ENCODE results near the gene TXNL4B.
A peak's percentile ranks its signal among the peaks of the same experiment; 100 is the strongest.
"Not testable (repeated sequence)": the region's sequence is repeated elsewhere in the genome, so short reads cannot be mapped to it uniquely, and the experiment has no call there.

Gene TXNL4B

GRCh38 chr16:72072514-72073342, 20.7 kb downstream of the TXNL4B start:
- DNase-seq = peak; percentile 28

GRCh38 chr16:72068930-72069329, 24.5 kb downstream of the TXNL4B start:
- DNase-seq = no peak

DNA sequence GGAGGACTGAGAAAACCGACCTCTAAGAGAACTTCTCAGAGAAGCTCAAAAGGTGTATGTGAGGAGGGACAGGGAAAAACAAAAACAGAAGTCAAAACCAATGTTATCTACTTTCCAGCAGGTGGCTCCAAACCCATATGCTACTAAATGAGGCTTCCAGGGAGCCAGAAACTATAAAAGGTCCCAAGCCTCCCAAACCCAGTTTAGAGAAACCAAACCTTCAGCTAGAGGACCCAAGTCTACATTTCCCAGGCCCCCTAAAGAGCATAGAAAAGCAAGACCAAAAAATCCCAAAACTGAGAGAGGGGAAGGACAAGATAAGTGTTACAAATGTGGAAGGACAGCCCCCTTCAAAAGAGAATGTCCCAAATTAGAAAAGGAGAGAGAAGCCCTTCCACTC, 26.7 kb downstream of the TXNL4B start:
- DNase-seq = peak; percentile 18

- no peak for DNase-seq
Measured at GRCh38 chr16:72064361-72064894, 29.0 kb downstream of the TXNL4B start.

- no peak for DNase-seq
Measured at GRCh38 chr16:72061564-72061963, 31.9 kb downstream of the TXNL4B start.

DNA sequence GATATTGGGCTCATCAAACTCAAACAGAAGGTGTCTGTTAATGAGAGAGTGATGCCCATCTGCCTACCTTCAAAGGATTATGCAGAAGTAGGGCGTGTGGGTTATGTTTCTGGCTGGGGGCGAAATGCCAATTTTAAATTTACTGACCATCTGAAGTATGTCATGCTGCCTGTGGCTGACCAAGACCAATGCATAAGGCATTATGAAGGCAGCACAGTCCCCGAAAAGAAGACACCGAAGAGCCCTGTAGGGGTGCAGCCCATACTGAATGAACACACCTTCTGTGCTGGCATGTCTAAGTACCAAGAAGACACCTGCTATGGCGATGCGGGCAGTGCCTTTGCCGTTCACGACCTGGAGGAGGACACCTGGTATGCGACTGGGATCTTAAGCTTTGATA, 33.0 kb downstream of the TXNL4B start:
- DNase-seq = no peak

DNA sequence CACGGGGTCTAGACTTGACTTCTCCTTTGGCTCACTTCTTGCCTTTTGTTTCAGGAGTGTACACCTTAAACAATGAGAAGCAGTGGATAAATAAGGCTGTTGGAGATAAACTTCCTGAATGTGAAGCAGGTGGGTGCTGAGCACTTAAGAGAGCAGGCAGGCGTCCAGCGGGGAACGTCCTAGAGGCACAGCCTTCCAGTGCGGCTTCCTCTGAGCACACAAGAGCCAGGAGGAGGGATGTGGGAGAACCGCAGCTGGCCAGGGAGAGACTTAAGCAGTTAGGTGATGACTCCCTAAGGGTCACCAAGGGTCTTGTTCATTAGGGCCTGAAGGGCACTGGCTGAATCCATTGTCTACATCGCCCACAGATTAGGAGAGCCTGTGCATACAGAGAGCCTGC, 34.4 kb downstream of the TXNL4B start:
- DNase-seq = not testable (repeated sequence)

DNA sequence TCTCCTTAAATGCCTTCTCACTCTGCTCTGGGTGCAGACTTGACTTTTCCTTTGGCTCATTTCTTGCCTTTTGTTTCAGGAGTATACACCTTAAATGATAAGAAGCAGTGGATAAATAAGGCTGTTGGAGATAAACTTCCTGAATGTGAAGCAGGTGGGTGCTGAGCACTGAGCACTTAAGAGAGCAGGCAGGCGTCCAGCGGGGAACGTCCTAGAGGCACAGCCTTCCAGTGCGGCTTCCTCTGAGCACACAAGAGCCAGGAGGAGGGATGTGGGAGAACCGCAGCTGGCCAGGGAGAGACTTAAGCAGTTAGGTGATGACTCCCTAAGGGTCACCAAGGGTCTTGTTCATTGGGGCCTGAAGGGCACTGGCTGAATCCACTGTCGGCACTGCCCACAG, 36.1 kb downstream of the TXNL4B start:
- not testable (repeated sequence) for DNase-seq

DNA sequence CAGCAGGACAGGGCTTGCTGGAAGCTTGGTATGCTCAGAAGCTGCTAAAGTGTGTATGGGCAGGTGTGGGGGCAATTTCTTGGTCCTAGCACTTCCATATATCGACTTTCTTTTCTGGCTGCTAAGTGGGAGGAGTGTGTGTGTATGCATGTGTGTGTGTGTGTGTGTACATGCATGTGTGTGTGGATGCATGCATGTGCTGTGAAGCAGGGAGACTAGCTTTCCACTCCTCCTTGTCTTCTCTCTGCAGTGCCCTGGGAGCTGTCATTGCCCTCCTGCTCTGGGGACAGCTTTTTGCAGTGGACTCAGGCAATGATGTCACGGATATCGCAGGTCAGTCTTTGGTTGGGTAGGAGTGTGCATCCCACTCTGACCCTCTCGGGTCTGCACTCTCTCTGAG, 37.5 kb downstream of the TXNL4B start:
- DNase-seq = no peak

DNA sequence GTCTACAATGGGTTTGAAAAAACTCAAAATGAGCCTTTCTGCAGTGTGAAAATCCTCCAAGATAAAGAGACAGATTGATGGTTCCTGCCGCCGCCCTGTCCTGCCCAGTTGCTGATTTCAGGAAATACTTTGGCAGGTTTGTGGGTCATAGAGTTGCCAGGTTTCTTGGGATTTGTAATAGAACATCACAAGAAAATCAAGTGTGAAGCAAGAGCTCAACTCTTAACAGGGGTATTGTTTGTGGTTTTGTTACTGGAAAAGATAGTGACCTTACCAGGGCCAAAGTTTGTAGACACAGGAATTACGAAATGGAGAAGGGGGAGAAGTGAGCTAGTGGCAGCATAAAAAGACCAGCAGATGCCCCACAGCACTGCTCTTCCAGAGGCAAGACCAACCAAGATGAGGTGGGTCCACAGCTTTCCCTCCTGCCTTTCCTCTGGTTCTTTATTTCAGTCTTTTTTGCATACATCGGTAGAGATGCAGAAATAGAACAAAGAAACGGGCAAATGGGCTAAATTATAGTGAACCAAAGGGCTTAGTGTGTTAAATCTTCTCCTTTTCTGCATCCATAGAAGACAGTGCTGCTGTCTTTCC, 39.1 kb downstream of the TXNL4B start, which contains the start of gene HP:
HP (plus strand) TSS at position 252 of the 594 bp plus-strand sequence; CDS start at position 400, 148 bp downstream.
- not testable (repeated sequence) for DNase-seq

GRCh38 chr16:72051818-72052217, 41.6 kb downstream of the TXNL4B start:
- DNase-seq = no peak

DNA sequence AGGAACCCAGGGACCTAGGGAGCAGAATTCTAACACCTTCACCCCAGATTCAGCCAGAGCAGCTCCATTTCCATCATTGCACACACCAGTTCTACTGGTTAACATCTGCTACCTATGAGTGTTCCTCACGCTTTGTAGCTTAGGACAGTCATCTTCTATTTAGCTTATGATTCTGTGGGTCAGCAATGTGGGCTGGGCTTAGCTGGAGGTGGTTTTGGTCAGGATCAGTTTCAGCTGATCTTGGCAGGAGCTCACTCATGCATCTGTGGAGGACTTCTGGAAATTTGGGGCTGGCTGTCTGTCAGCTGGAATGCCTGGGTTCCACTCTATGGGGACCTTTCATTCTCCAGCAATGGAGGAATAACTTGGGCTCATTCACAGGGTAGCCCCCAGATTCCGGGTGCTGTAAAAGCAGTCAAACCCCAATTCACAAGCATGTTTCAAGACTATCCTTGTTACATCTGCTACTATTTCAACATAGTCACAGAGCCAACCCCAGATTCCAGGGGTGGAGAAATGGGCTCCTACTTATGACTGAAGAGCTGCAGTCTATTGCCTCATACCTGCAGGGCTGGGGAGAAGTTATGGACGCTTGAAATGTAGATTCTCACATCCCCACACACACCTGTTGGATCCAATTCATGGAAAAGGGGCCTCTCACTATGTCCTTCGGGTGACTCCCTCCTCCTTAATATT, 42.5 kb downstream of the TXNL4B start:
- no peak for DNase-seq

- no peak for DNase-seq
Measured at GRCh38 chr16:72049110-72049509, 44.3 kb downstream of the TXNL4B start.

GRCh38 chr16:72044825-72045359, 48.5 kb downstream of the TXNL4B start:
- DNase-seq = no peak

DNA sequence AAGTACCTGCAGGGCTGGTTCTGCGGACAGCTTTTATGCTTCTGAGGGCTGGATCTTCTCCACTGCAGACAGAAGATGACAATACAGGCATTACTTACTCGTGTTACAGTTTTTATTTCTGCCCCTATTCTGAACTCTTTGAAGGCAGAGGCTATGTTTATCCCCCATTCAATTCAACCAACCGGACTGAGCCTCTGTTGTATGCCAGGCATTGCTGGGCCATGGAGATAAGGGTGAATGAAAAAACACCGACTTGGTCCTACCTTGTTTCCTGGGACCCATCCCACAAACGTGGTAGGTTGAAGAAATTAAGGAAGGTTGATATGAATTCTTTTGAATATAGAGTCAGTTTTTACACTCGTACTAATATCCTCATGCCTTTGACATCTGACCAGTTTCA, 49.1 kb downstream of the TXNL4B start:
- DNase-seq = no peak

DNA sequence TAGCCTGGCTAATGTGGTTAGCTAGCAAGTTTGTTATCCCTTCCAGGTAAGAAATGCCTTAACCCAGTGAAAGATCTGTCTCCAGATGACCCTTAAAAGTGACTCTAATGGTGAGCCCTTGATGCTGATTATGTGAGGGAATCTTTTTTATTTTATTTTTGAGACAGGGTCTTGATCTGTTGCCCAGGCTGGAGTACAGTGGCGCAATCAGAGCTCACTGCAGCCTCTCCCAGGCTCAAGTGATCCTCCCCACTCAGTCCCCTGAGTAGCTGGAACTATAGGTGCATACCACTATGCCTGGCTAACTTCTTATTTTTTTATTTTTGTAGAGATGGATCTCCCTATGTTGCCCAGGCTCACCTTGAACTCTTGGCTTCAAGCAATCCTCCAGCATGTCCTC, 49.9 kb downstream of the TXNL4B start:
- DNase-seq = no peak

DNA sequence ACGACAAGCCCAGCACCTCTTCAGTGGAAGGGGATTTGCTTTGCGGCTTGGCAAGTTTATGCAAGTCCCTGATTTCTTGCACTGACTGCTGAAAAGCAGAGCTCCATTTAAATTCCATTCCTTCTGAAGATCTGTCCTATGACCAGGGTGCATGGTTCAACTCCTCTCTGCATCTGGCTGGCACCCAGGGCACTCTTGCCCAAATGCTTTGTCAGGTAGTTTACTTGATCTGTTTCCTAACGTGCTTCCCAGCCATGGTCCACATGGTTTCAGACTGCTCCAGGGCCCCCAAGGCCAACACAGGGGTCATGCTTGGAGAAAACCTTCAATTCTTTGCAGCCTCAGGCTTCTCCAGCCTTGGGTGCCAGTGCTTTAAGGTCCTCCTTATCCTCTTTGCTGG, 50.4 kb downstream of the TXNL4B start:
- DNase-seq = no peak

DNA sequence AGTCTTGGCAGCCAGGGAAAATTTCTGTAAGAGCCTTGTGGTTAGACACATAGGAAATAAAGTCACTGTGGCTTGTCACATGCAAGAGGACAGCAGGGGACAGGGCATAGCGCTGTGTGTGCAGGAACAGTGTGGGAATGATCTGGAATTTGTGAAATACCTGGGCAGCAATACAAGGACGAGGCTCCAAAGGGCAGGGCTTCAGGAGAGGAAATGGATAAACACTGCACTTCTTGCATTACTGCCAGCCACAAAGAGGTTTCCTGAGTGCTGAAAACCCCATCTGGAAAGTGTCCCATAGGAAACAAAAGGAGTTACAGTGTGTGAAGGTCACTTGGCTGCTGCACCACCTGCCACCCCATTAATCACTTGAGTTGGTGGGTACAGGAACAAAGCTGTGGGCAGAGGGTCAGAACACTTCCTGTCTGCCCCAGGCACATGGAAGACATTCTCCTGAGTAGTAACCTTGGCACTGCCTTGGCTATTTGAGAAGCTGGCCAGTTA, 51.2 kb downstream of the TXNL4B start:
- DNase-seq = peak; percentile 18

DNA sequence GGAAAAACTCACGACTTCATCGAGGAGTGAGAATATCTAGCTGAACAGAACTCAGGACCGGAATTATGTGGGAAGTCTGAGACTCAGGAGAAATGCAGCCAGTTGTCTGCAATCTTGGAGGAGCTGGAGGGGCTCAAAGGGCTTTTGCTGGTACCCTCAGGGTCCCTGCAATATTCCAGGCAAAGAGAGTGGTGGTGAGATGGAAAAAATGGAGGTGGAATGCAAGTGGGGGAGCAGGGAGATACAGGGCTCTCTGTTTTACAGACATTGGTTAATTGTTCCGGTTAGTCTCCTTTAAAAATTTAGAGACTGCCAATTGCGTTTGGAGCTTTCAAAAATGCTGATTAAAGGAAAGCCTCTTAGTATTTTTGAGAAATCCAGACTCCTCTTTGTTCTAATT, 57.3 kb downstream of the TXNL4B start:
- no peak for DNase-seq

Measured in NCI-H82 (cell line).